ENCODE measurements around the gene SELE.

The SELE gene

DNA sequence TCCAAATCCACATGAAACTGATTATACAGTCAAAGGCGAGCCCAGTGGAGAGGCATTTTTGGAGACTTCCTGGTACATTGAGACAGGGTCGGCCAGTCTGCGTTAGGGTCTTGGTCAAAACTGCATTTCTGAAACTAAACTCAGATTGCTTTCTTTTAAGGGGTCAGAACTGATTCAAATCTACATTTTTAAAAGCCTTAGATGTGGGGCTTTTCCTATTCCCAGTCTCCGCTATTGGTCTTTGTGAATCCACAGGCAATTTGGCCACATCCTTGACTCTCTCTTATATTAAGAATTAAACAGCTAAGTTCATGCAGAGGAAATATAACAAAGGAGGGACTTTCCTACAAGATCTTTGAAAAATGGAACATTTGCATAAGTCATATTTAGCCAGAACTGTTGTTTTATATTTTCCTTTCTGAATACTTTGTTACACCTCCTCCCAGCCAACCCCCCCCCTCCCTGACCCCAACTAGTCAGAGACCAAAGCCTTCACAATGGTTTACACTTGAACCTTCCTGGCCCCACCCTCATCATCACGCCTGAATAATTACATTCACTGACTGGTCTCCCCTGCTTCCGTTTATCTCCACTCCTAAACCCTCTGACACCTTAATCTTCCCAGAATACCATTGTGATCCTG, 53.4 kb downstream of the SELE start:
- DNase-seq = no peak

DNA sequence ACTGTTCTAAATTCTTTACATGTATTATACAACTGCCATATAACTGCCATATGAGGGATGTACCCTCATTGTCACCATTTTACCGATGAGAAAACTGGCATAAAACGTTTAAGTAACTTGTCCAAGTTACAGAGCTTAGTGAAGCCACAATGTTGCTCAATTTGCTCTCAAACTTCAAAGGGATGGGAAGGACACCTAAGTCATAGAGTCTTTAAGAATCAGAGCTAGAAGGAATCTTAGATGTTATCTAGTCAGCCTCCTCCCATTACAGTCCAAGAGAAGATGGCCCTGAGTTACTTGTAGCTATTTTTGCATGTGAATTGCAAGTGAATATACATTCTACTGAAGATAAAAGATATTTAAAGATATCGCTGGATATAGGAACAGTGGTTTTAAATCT, 54.2 kb downstream of the SELE start:
- no peak for DNase-seq

DNA sequence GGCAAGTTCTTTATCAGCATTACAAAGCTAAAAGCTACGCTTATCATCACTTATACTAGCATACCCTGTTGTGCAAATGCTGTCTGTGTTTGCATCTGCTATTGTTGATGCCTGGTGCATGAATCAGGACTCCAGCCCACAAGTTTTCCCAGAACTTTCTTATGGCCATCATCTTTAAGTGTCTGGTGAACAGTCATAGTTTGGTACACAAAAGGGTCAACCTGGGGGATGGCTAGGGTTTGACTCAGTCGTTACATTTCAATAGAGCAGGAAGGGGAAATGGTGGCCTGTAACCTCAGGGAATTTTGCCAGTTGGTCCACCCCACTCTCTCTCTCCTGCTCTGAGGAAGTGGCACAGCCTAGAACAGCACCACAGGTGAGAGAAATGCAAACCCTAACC, 57.9 kb downstream of the SELE start:
- no peak for DNase-seq
